Measurements from ENCODE around the gene ST6GAL2.

The ST6GAL2 gene

GRCh38 chr2:106885971-106886915, at the start of gene ST6GAL2:
Gene ST6GAL2 (minus strand): TSS chr2:106886167. CDS start chr2:106843977, 42,190 bp downstream.
- DNase-seq, result no peak

- DNase-seq, result no peak
Measured at GRCh38 chr2:106932644-106933043, 46.7 kb upstream of the ST6GAL2 start.

- DNase-seq, result no peak
Measured at GRCh38 chr2:106931717-106932335, 45.9 kb upstream of the ST6GAL2 start.

- DNase-seq, result no peak
Measured at GRCh38 chr2:106921451-106921850, 35.5 kb upstream of the ST6GAL2 start.

- no peak for DNase-seq
Measured at GRCh38 chr2:106919012-106919411, 33.0 kb upstream of the ST6GAL2 start.

GRCh38 chr2:106904242-106904641, 18.3 kb upstream of the ST6GAL2 start:
- DNase-seq, result no peak

- DNase-seq, result no peak
Measured at GRCh38 chr2:106899786-106900530, 14.0 kb upstream of the ST6GAL2 start.

GRCh38 chr2:106894545-106894944, 8.6 kb upstream of the ST6GAL2 start:
- no peak for DNase-seq

GRCh38 chr2:106892048-106892447, 6.1 kb upstream of the ST6GAL2 start:
- DNase-seq, result no peak

GRCh38 chr2:106890606-106891005, 4.6 kb upstream of the ST6GAL2 start:
- DNase-seq, result no peak

- no peak for DNase-seq
Measured at GRCh38 chr2:106886916-106887758, 1.2 kb upstream of the ST6GAL2 start.

- no peak for DNase-seq
Measured at GRCh38 chr2:106885329-106885728, 638 bp downstream of the ST6GAL2 start.

GRCh38 chr2:106882673-106883072, 3.3 kb downstream of the ST6GAL2 start:
- DNase-seq, result no peak

- DNase-seq, result no peak
Measured at GRCh38 chr2:106878206-106878605, 7.8 kb downstream of the ST6GAL2 start.

GRCh38 chr2:106876699-106877098, 9.3 kb downstream of the ST6GAL2 start:
- DNase-seq, result no peak

GRCh38 chr2:106869512-106870275, 16.3 kb downstream of the ST6GAL2 start:
- no peak for DNase-seq

GRCh38 chr2:106868275-106868674, 17.7 kb downstream of the ST6GAL2 start:
- DNase-seq, result no peak

- no peak for DNase-seq
Measured at GRCh38 chr2:106867196-106867953, 18.6 kb downstream of the ST6GAL2 start.

- no peak for DNase-seq
Measured at GRCh38 chr2:106866641-106867040, 19.3 kb downstream of the ST6GAL2 start.

- DNase-seq, result no peak
Measured at GRCh38 chr2:106864051-106864450, 21.9 kb downstream of the ST6GAL2 start.

GRCh38 chr2:106863387-106863786, 22.6 kb downstream of the ST6GAL2 start:
- no peak for DNase-seq
